HG03103 (cell line): ENCODE results near the gene POLR3B.

ENCODE experiments used
- ATAC-seq: cut with Tn5 transposase; IDR thresholded peaks from one replicate; pipeline ENCODE4 v1.9.1; 2021; ENCODE audit warnings: low read depth; ENCODE audit not compliant: unreplicated experiment

The POLR3B gene

GRCh38 chr12:106527356-106527755 lies 169.8 kb downstream of the POLR3B start:
- ATAC-seq: no peak

- ATAC-seq: no peak
Measured at GRCh38 chr12:106541201-106541600, 183.7 kb downstream of the POLR3B start.

GRCh38 chr12:106551410-106551809 lies 193.9 kb downstream of the POLR3B start:
- ATAC-seq: no peak

GRCh38 chr12:106552228-106552627 lies 194.7 kb downstream of the POLR3B start:
- no peak for ATAC-seq
